Coronary artery (tissue), 2 donors: ENCODE results near the gene OLFM4.

Source experiments
- DNase-seq: peaks from one replicate; pipeline ENCODE4 v3.0.0-alpha.2; 2017; ENCODE audit warnings: low spot score
- H3K27ac ChIP-seq, 2 donors: fragments of 200-600 bp; sonication (generic); one replicate each; pipeline ENCODE4 v1.5.1; 2016 to 2019
- H3K4me3 ChIP-seq: fragments of 200-600 bp; sonication (generic); 2 replicates; pipeline ENCODE4 v1.5.1; 2016; ENCODE audit warnings: mild to moderate bottlenecking, moderate library complexity
- CTCF ChIP-seq: fragments of 200-600 bp; sonication (generic); IDR thresholded peaks from one replicate; pipeline ENCODE4 v1.5.1; 2019; ENCODE audit warnings: antibody characterized with exemption

Gene OLFM4

GRCh38 chr13:53028063-53028462 lies 550 bp upstream of the OLFM4 start:
- Histone ChIP-seq H3K27ac (no peak overlapping the region), H3K4me3 (no peak overlapping the region)
- no peak for TF ChIP-seq CTCF
- DNase-seq = no peak

GRCh38 chr13:53032849-53033248 lies 4.2 kb downstream of the OLFM4 start:
- DNase-seq = no peak
- H3K4me3 ChIP-seq = no peak overlapping the region
- TF ChIP-seq CTCF = no peak
- H3K27ac ChIP-seq = no peak overlapping the region

- DNase-seq = no peak
- no peak for TF ChIP-seq CTCF
- Histone ChIP-seq H3K27ac (no peak overlapping the region), H3K4me3 (no peak overlapping the region)
Measured at GRCh38 chr13:53038993-53039392, 10.4 kb downstream of the OLFM4 start.

- H3K27ac ChIP-seq = no peak overlapping the region
- no peak overlapping the region for H3K4me3 ChIP-seq
- DNase-seq = no peak
- no peak for TF ChIP-seq CTCF
Measured at GRCh38 chr13:53041968-53042516, 13.4 kb downstream of the OLFM4 start.

GRCh38 chr13:53042877-53043276 lies 14.3 kb downstream of the OLFM4 start:
- Histone ChIP-seq H3K4me3 (no peak overlapping the region), H3K27ac (no peak overlapping the region)
- no peak for DNase-seq
- TF ChIP-seq CTCF = no peak

GRCh38 chr13:53043398-53043797 lies 14.8 kb downstream of the OLFM4 start:
- no peak overlapping the region for H3K27ac ChIP-seq
- TF ChIP-seq CTCF = no peak
- no peak overlapping the region for H3K4me3 ChIP-seq
- no peak for DNase-seq

- DNase-seq = no peak
- no peak for TF ChIP-seq CTCF
- Histone ChIP-seq H3K4me3 (no peak overlapping the region), H3K27ac (no peak overlapping the region)
Measured at GRCh38 chr13:53045189-53045588, 16.6 kb downstream of the OLFM4 start.
